GM23338 (cell line): ENCODE data around the gene ZMYND8.

Experiments used
- EZH2phosphoT487 ChIP-seq: fragments of 200-600 bp; sonication (generic); IDR thresholded peaks from one replicate; pipeline ENCODE4 v1.8.1; 2018; ENCODE audit warnings: antibody characterized with exemption; ENCODE audit not compliant: unreplicated experiment
- TF ChIP-seq, protein P1 (sequence below), 2 experiments: fragments of 200-600 bp in 1 of 2; sonication (generic) in 1 of 2; conservative IDR thresholded peaks; 2 replicates each; pipeline versions ENCODE4 v1.5.1 to v1.6.1; 2016 to 2017; ENCODE audit warnings: antibody characterized with exemption in 2 of 2, low read depth in 2 of 2, mild to moderate bottlenecking in 2 of 2, moderate library complexity in 1 of 2
- TF ChIP-seq, protein P2 (sequence below): IDR thresholded peaks from one replicate; pipeline ENCODE4 v1.6.1; 2018; ENCODE audit warnings: antibody characterized with exemption; ENCODE audit not compliant: unreplicated experiment
- TF ChIP-seq, protein P3 (sequence below): IDR thresholded peaks from 2 replicates; pipeline ENCODE4 v1.6.1; 2016; ENCODE audit warnings: antibody characterized with exemption

DNA sequence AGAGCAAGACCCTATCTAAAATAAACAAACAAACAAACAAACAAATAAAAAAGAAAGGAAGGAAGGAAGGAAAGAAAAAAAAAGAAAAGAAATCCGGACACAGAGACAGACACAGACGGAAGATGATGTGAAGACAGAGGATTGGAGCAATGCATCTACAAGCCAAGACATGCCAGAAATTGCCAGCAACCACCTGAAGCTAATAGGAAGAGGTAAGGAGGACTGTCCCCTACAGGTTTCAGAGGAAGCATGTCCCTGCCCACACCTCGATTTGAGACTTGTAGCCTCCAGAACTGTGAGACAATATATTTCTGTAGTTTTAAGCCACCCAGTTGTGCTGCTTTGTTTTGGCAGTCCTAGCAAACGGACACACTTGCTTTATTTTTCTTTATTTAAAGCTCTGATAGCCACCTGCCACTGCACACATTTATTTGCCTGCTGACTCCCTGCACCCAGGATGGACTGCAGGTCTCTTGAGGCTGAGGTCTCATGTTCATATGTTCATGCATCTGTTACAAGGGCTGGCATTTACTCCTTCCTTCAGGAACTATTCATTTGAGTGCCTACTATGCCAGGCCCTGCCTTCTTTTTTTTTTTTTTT lies 20.7 kb upstream of the ZMYND8 start:
- TF ChIP-seq, protein P1, sequence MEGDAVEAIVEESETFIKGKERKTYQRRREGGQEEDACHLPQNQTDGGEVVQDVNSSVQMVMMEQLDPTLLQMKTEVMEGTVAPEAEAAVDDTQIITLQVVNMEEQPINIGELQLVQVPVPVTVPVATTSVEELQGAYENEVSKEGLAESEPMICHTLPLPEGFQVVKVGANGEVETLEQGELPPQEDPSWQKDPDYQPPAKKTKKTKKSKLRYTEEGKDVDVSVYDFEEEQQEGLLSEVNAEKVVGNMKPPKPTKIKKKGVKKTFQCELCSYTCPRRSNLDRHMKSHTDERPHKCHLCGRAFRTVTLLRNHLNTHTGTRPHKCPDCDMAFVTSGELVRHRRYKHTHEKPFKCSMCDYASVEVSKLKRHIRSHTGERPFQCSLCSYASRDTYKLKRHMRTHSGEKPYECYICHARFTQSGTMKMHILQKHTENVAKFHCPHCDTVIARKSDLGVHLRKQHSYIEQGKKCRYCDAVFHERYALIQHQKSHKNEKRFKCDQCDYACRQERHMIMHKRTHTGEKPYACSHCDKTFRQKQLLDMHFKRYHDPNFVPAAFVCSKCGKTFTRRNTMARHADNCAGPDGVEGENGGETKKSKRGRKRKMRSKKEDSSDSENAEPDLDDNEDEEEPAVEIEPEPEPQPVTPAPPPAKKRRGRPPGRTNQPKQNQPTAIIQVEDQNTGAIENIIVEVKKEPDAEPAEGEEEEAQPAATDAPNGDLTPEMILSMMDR (conservative IDR thresholded peaks at IDR 0.05; ENCODE audit: low read depth in 2 of 2): peak in 1 of 2 experiments; percentile 17; a peak in 1 of 4 replicates
- TF ChIP-seq, protein P2, sequence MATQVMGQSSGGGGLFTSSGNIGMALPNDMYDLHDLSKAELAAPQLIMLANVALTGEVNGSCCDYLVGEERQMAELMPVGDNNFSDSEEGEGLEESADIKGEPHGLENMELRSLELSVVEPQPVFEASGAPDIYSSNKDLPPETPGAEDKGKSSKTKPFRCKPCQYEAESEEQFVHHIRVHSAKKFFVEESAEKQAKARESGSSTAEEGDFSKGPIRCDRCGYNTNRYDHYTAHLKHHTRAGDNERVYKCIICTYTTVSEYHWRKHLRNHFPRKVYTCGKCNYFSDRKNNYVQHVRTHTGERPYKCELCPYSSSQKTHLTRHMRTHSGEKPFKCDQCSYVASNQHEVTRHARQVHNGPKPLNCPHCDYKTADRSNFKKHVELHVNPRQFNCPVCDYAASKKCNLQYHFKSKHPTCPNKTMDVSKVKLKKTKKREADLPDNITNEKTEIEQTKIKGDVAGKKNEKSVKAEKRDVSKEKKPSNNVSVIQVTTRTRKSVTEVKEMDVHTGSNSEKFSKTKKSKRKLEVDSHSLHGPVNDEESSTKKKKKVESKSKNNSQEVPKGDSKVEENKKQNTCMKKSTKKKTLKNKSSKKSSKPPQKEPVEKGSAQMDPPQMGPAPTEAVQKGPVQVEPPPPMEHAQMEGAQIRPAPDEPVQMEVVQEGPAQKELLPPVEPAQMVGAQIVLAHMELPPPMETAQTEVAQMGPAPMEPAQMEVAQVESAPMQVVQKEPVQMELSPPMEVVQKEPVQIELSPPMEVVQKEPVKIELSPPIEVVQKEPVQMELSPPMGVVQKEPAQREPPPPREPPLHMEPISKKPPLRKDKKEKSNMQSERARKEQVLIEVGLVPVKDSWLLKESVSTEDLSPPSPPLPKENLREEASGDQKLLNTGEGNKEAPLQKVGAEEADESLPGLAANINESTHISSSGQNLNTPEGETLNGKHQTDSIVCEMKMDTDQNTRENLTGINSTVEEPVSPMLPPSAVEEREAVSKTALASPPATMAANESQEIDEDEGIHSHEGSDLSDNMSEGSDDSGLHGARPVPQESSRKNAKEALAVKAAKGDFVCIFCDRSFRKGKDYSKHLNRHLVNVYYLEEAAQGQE: no peak
- TF ChIP-seq, protein P3, sequence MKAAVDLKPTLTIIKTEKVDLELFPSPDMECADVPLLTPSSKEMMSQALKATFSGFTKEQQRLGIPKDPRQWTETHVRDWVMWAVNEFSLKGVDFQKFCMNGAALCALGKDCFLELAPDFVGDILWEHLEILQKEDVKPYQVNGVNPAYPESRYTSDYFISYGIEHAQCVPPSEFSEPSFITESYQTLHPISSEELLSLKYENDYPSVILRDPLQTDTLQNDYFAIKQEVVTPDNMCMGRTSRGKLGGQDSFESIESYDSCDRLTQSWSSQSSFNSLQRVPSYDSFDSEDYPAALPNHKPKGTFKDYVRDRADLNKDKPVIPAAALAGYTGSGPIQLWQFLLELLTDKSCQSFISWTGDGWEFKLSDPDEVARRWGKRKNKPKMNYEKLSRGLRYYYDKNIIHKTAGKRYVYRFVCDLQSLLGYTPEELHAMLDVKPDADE: no peak
- TF ChIP-seq EZH2phosphoT487: no peak
